Measurements from ENCODE around the gene AGO4.
"Not testable (repeated sequence)": the region's sequence is repeated elsewhere in the genome, so short reads cannot be mapped to it uniquely, and the experiment has no call there.

AGO4 gene

DNA sequence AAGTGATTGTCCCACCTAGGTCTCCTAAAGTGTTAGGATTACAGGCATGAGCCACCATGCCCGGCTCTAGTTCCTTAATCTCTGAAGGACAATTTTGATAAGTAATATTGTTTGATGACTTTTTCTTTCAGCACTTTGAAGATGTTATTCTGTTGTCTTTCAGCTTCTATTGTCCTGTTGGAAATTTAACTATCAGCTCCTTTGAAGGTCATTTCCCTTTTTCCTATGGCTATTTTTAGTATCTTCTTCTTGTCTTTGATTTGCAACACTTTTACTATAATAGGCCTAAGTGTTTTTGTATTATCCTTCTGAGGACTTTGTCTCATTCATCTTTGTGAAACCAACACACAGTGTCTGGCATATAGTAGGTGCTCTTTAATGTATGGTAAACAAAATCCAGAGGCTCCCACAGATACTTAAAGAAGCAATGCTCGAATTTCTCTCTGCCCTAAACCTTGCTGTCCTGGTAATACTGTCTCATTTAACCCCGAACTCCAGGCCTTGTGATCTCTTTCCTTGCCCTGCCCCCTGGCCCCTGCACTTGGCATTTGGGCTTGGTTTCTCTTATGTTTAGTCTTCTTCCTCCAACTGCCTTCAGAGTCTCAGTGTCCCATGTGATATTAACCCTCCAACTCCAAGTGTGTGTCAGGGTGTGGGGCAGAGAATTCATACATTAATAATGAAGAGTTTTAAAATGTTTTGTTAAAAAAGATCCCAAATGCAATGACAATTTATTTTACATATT is 56.2 kb downstream of the AGO4 start:
- DNase-seq (ENCODE audit: low read depth), result no peak

GRCh38 chr1:35864813-35865212 is 57.0 kb downstream of the AGO4 start:
- DNase-seq (ENCODE audit: low read depth), result no peak

- DNase-seq (ENCODE audit: low read depth), result no peak
Measured at GRCh38 chr1:35866991-35867390, 59.2 kb downstream of the AGO4 start.

GRCh38 chr1:35869245-35869950 is 61.6 kb downstream of the AGO4 start:
- not testable (repeated sequence) for DNase-seq (ENCODE audit: low read depth)

DNA sequence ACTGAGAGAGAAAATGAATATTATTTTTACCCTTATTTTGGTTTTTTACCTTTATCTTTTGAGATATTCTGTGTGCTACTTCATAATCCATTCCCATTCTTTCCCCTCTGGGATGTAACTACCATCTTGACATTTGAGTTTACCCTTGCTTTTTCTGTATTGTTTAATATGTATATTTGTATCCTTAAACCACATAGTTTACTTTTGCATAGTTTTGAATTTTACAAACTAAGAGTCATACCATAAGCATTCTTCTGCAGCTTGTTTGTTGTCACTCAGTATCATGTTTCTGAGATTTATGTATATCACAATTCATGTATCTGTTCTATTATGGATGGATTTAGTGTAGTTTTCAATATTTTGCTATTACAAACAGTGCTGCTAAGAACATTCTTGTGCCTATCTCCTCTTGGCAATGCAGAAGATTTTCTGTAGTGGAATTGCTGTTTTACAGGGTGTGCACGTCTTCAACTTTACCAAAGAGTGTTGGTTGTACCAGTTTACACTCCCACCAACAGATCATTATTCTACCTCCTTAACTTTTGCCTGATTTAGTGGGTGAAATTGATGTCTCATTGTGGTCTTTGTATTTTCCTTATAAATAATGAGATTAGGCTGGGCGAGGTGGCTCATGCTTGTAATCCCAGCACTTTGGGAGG is 63.0 kb downstream of the AGO4 start:
- DNase-seq (ENCODE audit: low read depth), result no peak

GRCh38 chr1:35873243-35873750 is 65.5 kb downstream of the AGO4 start:
- no peak for DNase-seq (ENCODE audit: low read depth)

DNA sequence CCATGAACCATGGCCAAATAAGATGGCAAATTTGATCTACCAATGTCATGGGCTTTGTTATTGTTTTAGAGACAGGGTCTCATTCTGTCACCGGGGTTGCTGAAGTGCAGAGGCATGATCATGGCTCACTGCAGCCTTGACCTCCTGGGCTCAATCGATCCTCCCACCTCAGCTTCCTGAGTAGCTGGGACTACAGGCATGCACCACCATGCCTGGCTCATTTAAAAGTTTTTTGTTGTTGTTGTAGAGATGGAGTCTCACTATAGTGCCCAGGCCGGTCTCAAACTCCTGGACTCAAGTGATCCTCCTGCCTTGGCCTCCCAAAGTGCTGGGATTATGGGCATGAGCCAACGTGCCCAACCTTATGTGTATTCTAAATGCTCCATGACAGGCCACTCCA is 66.3 kb downstream of the AGO4 start:
- DNase-seq (ENCODE audit: low read depth), result not testable (repeated sequence)

GRCh38 chr1:35876988-35877387 is 69.2 kb downstream of the AGO4 start:
- DNase-seq (ENCODE audit: low read depth), result no peak

- DNase-seq (ENCODE audit: low read depth), result no peak
Measured at GRCh38 chr1:35881850-35882273, 74.0 kb downstream of the AGO4 start.

DNA sequence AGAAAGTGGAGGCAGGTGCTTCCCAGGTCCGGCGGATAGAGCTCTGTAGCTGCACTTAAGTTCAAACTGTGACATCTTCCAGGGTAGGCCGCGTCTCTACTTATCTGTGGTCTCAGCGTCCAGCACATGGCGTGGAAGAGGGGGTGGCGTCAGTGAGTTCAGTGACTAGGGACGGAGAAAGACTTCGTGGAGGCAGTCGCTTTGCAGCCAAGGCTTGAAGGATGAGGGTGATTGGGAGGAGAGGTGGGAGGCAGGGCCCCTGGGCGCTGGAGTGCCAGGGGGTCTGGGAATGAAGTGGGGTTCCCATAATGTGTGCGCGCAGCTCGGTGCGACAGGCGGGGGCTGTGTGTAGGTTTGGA is 74.7 kb downstream of the AGO4 start:
- DNase-seq (ENCODE audit: low read depth), result no peak

DNA sequence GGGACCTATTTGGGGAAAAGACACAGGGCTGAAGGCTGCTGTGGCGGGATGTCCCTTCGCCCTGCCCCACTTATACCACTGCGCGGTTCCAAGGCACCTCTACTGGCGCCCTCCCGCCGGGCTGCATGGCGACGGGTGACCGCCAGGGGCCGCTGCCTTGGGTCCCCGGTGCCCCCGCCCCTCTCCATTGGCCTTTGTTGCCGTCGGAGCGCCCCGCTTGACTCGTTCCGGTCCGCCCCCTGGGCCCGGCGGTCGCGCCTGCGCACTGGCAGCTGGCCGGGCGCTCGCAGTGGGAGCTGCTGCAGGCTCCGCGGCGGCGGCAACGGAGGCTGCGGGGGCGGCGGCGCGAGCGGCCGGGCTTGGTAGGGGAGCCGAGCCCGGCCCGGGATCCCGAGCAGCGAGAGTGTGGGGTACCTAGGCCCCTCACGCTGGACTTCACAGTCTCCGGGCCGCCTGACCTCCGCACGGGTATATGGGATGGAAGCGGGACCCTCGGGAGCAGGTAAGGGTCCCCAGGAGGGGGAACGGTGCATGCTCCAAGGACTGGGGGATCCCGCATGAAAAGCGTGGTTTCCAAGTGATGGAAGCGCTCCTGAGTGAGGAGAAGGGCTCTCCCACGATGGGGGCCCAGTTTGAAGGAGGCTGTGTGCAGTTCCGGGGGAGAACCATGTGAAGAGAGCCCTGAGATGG is 75.3 kb downstream of the AGO4 start, which contains the start of gene AGO1:
Gene AGO1 (plus strand): TSS at position 265 of the 690 bp plus-strand sequence. CDS start 213 bp downstream, at position 478.
- DNase-seq (ENCODE audit: low read depth), result peak; percentile 94

GRCh38 chr1:35883635-35884101 is 75.9 kb downstream of the AGO4 start:
- DNase-seq (ENCODE audit: low read depth), result no peak

DNA sequence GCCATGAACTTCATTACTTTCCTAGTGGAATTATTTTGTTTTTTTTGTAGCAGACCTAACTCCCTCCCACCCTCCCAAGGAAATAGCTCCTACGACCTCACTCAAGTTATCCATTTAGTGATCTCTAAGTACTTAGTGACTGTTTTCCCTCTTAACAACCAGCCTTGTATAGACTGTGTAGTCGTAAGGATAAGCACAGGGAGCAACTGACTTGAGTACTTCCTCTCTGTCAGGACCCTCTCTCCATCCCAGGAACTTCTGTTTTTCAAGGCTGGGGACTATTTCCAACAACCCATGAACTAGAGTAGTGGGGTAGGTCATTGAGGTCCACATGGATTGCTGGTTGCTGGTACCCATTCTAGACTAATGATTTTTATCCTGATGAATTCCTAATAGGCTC is 77.1 kb downstream of the AGO4 start:
- no peak for DNase-seq (ENCODE audit: low read depth)

DNA sequence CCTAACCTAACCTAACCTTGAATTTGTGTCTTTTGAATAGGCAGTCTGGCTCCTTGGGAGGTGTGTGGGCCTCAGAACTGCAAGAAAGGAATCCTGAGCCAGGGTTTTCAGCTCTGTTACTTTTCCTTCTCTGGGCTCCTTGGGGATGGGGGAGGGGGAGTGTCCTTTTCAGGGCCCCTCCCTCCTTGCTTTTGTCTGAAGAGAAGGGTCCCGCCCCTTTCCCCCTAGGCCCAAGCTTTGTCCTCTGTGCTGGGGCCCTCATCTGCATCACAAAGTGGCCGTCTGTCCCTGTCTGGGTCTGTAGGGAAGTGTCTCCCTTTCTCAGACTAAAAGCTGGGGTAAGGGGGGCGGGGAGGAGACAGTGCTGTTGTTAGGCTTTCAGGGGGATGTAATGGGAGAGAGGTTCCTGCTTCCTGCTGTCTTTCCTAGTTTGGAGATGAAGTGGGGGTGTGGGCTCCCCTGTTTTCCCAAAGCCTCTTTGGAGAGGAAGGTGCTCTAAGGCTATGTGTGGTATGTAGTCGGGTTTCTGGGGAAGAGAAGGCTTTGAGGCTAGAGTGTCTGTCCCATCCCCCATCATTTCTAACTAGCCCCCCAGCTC is 78.2 kb downstream of the AGO4 start:
- DNase-seq (ENCODE audit: low read depth), result no peak

- DNase-seq (ENCODE audit: low read depth), result no peak
Measured at GRCh38 chr1:35886577-35887431, 79.0 kb downstream of the AGO4 start.

GRCh38 chr1:35887508-35887907 is 79.7 kb downstream of the AGO4 start:
- no peak for DNase-seq (ENCODE audit: low read depth)

GRCh38 chr1:35888255-35888654 is 80.4 kb downstream of the AGO4 start:
- no peak for DNase-seq (ENCODE audit: low read depth)

DNA sequence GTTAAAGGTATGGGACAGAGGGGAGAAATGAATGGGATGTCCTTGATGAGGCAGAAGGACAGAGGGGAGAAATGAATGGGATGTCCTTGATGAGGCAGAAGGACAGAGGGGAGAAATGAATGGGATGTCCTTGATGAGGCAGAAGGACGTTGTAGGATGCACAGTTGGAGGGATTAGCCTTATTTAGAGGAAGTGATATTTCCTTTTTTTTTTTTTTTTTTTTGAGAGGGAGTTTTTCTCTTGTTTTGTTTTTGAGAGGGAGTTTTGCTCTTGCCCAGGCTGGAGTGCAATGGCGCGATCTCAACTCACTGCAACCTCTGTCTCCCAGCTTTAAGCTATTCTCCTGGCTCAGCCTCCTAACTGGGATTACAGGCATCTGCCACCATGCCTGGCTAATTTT is 81.2 kb downstream of the AGO4 start:
- not testable (repeated sequence) for DNase-seq (ENCODE audit: low read depth)

DNA sequence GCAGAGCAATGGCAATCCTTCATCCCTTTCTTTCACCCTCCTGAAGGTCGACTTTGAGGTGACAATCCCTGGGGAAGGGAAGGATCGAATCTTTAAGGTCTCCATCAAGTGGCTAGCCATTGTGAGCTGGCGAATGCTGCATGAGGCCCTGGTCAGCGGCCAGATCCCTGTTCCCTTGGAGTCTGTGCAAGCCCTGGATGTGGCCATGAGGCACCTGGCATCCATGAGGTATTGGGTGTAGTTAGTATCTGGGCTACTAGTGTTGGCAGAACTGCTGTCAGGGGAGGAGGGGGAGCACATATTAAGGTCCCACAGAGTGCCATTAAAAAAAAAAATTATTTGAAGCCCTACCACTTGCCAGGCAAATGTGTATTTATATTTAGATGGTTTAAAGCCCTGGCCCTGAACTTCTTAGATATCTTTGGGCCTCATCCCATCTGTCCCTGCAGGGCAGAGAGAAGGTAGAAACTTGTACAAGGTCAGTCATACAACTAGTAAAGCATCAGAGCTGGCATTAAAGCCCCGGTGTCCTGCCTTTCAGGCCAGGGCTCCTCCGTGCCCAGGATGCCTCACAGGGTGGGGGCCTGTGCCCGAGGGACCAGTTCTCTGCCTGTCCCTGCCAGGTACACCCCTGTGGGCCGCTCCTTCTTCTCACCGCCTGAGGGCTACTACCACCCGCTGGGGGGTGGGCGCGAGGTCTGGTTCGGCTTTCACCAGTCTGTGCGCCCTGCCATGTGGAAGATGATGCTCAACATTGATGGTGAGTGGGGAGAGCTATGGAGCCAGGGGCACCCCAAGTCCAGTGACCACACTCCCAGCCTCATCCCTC is 85.4 kb downstream of the AGO4 start:
- no peak for DNase-seq (ENCODE audit: low read depth)

GRCh38 chr1:35894183-35894582 is 86.4 kb downstream of the AGO4 start:
- no peak for DNase-seq (ENCODE audit: low read depth)

All from stimulated activated CD8-positive, alpha-beta memory T cell treated with anti-CD3 and anti-CD28 coated beads, Interleukin-12 subunit alpha, Interleukin-12 subunit beta, amount 100 ng/mL, for 1 hour (primary cell).